ENCODE measurements around the gene MS4A18.
A peak's percentile ranks its signal among the peaks of the same experiment; 100 is the strongest.
"Not testable (repeated sequence)": the region's sequence is repeated elsewhere in the genome, so short reads cannot be mapped to it uniquely, and the experiment has no call there.

The MS4A18 gene

GRCh38 chr11:60750911-60751310, 26.4 kb downstream of the MS4A18 start:
- ATAC-seq (ENCODE audit: low read depth) (no peak), DNase-seq (ENCODE audit: low spot score) (no peak)
- H3K27ac ChIP-seq (ENCODE audit: poor library complexity, severe bottlenecking), result no peak overlapping the region
- no peaks in the 10 kb centered on the region for H3K4me1 ChIP-seq (ENCODE audit: insufficient read depth, poor library complexity, severe bottlenecking)
- H3K36me3 ChIP-seq (ENCODE audit: low read depth), result no peaks in the 10 kb centered on the region
- no peak overlapping the region for H3K4me3 ChIP-seq (ENCODE audit: severe bottlenecking)
- no peaks in the 10 kb centered on the region for H3K27me3 ChIP-seq (ENCODE audit: insufficient read depth, poor library complexity, severe bottlenecking)
- no peaks in the 10 kb centered on the region for H3K9me3 ChIP-seq (ENCODE audit: severe bottlenecking)
- no peak for TF ChIP-seq CTCF (IDR thresholded peaks at IDR 0.05; ENCODE audit: poor library complexity, severe bottlenecking)

GRCh38 chr11:60753309-60753708, 28.8 kb downstream of the MS4A18 start:
- DNase-seq (ENCODE audit: low spot score), result no peak
- H3K27ac ChIP-seq (ENCODE audit: poor library complexity, severe bottlenecking), result no peak overlapping the region
- H3K4me3 ChIP-seq (ENCODE audit: severe bottlenecking), result no peak overlapping the region
- H3K9me3 ChIP-seq (ENCODE audit: severe bottlenecking), result no peaks in the 10 kb centered on the region
- H3K27me3 ChIP-seq (ENCODE audit: insufficient read depth, poor library complexity, severe bottlenecking), result no peaks in the 10 kb centered on the region
- H3K36me3 ChIP-seq (ENCODE audit: low read depth), result no peaks in the 10 kb centered on the region
- ATAC-seq (ENCODE audit: low read depth), result no peak
- no peaks in the 10 kb centered on the region for H3K4me1 ChIP-seq (ENCODE audit: insufficient read depth, poor library complexity, severe bottlenecking)
- TF ChIP-seq CTCF (IDR thresholded peaks at IDR 0.05; ENCODE audit: poor library complexity, severe bottlenecking), result no peak

- Histone ChIP-seq H3K4me1 (ENCODE audit: insufficient read depth, poor library complexity, severe bottlenecking) (no peaks in the 10 kb centered on the region), H3K27me3 (ENCODE audit: insufficient read depth, poor library complexity, severe bottlenecking) (no peaks in the 10 kb centered on the region), H3K36me3 (ENCODE audit: low read depth) (no peaks in the 10 kb centered on the region), H3K9me3 (ENCODE audit: severe bottlenecking) (no peaks in the 10 kb centered on the region), H3K27ac (ENCODE audit: poor library complexity, severe bottlenecking) (no peak overlapping the region), H3K4me3 (ENCODE audit: severe bottlenecking) (no peak overlapping the region)
- ATAC-seq (ENCODE audit: low read depth), result no peak
- TF ChIP-seq CTCF (IDR thresholded peaks at IDR 0.05; ENCODE audit: poor library complexity, severe bottlenecking), result no peak
- no peak for DNase-seq (ENCODE audit: low spot score)
Observed at GRCh38 chr11:60754887-60755286, 30.4 kb downstream of the MS4A18 start.

- Histone ChIP-seq H3K36me3 (ENCODE audit: low read depth) (no peaks in the 10 kb centered on the region), H3K27me3 (ENCODE audit: insufficient read depth, poor library complexity, severe bottlenecking) (peaks cover 4% of the 10 kb centered on the region), H3K4me1 (ENCODE audit: insufficient read depth, poor library complexity, severe bottlenecking) (no peaks in the 10 kb centered on the region), H3K27ac (ENCODE audit: poor library complexity, severe bottlenecking) (no peak within 1 kb of the TSS), H3K4me3 (ENCODE audit: severe bottlenecking) (no peak within 1 kb of the TSS), H3K9me3 (ENCODE audit: severe bottlenecking) (no peaks in the 10 kb centered on the region)
- TF ChIP-seq CTCF (IDR thresholded peaks at IDR 0.05; ENCODE audit: poor library complexity, severe bottlenecking), result peak; percentile 29
- no peak for ATAC-seq (ENCODE audit: low read depth)
- no peak for DNase-seq (ENCODE audit: low spot score)
Observed at GRCh38 chr11:60756307-60757032, 31.9 kb downstream of the MS4A18 start, which contains the start of gene MS4A15. Gene MS4A15 (plus strand): TSS chr11:60756867. CDS start chr11:60763734, 6,867 bp downstream.

GRCh38 chr11:60757231-60757800, 32.8 kb downstream of the MS4A18 start:
- Histone ChIP-seq H3K27ac (ENCODE audit: poor library complexity, severe bottlenecking) (no peak overlapping the region), H3K36me3 (ENCODE audit: low read depth) (no peaks in the 10 kb centered on the region), H3K9me3 (ENCODE audit: severe bottlenecking) (no peaks in the 10 kb centered on the region), H3K4me3 (ENCODE audit: severe bottlenecking) (no peak overlapping the region), H3K4me1 (ENCODE audit: insufficient read depth, poor library complexity, severe bottlenecking) (no peaks in the 10 kb centered on the region), H3K27me3 (ENCODE audit: insufficient read depth, poor library complexity, severe bottlenecking) (peaks cover 4% of the 10 kb centered on the region)
- TF ChIP-seq CTCF (IDR thresholded peaks at IDR 0.05; ENCODE audit: poor library complexity, severe bottlenecking), result no peak
- DNase-seq (ENCODE audit: low spot score) (no peak), ATAC-seq (ENCODE audit: low read depth) (no peak)

GRCh38 chr11:60758671-60759070, 34.2 kb downstream of the MS4A18 start:
- H3K4me1 ChIP-seq (ENCODE audit: insufficient read depth, poor library complexity, severe bottlenecking); H3K9me3 ChIP-seq (ENCODE audit: severe bottlenecking); H3K27me3 ChIP-seq (ENCODE audit: insufficient read depth, poor library complexity, severe bottlenecking); ATAC-seq (ENCODE audit: low read depth); H3K4me3 ChIP-seq (ENCODE audit: severe bottlenecking); DNase-seq (ENCODE audit: low spot score); H3K27ac ChIP-seq (ENCODE audit: poor library complexity, severe bottlenecking); H3K36me3 ChIP-seq (ENCODE audit: low read depth): not testable (repeated sequence)
